GM18909 (cell line): ENCODE data around the gene MBOAT2.
"Not testable (repeated sequence)": the region's sequence is repeated elsewhere in the genome, so short reads cannot be mapped to it uniquely, and the experiment has no call there.

Experiments
- ATAC-seq: cut with Tn5 transposase; IDR thresholded peaks from one replicate; pipeline ENCODE4 v1.9.1; 2021; ENCODE audit warnings: mild to moderate bottlenecking; ENCODE audit not compliant: unreplicated experiment, poor library complexity

Gene MBOAT2

DNA sequence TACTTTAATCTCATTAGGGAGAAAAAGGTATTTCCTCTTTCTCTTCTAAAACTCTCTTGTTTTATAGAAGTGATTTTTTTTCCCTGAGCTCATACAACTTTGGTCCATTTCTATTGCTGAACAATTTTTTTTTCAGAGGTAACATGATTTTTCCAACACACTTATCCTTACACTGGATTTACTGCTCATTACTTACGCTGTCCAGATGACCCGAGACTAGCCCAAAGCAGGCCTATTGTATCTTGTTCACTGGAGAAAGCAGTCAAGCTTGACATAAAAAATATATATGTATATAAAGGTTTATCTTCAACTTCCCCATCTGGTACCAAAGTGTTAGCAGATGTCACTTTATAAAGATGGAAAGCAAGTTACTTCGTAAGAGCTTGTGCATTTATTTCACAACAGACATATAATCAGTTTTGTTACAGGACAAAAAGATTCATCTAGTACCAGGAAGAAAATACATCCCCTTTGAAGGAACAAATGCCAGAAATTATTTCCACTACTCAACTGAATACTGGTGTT, 95.7 kb downstream of the MBOAT2 start:
- ATAC-seq, result no peak

DNA sequence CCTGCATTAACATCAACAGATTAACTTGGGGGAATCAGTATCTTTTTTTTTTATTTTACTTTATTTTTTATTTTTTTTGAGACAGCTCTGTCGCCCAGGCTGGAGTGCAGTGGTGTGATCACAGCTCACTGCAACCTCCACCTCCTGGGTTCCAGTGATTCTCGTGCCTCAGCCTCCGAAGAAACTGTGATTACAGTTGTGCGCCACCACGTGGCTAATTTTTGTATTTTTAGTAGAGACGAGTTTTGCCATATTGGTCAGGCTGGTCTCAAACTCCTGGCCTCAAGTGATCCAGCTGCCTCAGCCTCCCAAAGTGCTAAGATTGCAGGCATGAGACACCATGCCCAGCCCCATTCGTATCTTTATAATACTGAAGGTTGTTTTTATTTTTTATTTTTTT, 99.6 kb downstream of the MBOAT2 start:
- not testable (repeated sequence) for ATAC-seq

DNA sequence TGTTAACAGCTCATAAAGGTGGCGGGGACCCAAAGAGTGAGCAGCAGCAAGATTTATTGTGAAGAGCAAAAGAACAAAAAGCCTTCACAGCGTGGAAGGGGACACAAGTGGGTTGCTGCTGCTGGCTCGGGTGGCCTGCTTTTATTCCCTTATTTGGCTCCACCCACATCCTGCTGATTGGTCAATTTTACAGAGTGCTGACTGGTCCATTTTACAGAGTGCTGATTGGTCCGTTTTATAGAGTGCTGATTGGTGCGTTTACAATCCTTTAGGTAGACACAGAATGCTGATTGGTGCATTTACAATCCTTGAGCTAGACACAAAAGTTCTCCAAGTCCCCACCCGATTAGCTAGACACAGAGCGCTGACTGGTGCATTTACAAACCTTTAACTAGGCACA, 100.7 kb downstream of the MBOAT2 start:
- not testable (repeated sequence) for ATAC-seq

DNA sequence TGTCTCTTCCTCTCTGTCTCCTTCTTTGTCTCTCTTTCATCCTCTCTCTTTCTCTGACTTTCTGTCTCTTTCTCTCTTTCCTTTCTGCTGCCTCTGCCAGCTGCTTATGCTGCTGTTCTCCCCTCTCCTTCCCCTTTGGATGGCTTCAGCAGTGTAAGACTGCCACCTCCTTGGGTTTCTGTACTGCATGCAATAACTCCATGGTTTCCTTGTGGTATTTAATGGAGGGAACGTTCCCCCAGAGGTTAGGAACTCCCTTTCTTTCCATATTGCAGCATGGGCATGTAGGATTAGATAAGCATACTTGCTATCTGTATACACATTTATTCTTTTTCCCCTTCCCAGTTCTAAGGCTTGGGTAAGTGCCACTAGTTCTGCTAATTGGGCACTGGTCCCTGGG, 106.3 kb downstream of the MBOAT2 start:
- ATAC-seq, result not testable (repeated sequence)

DNA sequence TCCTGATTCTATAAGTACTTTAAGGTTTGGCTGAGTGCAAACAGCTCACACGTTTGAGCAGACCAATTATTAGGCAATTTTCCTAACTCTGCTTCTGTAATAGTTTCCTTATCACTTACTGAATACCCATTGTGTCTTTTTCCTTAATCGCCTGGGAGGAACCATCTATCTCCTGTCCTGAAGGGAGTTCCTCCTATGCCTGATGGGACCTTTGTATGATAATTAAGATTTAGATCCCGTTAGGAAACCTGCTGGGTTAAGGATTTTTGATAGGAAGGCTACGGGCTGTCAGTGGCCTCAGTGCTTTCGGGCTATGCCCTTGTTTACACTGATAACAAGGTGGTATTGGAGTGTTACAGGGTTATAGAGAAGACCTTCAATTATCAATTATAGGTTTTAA, 106.8 kb downstream of the MBOAT2 start:
- ATAC-seq, result not testable (repeated sequence)

DNA sequence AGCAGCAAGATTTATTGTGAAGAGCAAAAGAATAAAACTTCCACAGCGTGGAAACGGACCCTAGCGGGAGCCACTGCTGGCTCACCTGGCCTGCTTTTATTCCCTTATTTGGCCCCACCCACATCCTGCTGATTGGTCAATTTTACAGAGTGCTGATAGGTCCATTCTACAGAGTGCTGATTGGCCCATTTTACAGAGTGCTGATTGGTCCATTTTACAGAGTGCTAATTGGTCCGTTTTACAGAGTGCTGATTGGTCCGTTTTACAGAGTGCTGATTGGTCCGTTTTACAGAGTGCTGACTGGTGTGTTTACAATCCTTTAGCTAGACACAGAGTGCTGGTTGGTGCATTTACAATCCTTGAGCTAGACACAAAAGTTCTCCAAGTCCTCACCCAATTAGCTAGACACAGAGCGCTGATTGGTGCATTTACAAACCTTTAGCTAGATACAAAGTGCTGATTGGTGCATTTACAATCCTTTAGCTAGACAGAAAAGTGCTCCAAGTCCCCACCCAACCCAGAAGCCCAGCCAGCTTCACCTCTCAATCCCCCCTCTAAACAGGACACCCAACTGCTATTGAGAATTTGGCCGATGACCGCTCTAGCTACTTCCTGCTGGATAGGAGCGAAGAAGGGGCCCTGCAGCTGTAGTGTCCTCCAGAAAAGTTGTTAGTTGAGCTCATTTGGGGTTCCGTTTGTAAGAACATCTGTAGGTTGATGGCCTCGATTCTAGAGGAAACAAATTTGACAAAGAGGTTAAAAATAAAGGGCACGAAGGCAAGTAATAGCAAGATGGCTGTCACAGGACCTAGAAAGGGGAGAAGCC, 108.2 kb downstream of the MBOAT2 start:
- not testable (repeated sequence) for ATAC-seq

DNA sequence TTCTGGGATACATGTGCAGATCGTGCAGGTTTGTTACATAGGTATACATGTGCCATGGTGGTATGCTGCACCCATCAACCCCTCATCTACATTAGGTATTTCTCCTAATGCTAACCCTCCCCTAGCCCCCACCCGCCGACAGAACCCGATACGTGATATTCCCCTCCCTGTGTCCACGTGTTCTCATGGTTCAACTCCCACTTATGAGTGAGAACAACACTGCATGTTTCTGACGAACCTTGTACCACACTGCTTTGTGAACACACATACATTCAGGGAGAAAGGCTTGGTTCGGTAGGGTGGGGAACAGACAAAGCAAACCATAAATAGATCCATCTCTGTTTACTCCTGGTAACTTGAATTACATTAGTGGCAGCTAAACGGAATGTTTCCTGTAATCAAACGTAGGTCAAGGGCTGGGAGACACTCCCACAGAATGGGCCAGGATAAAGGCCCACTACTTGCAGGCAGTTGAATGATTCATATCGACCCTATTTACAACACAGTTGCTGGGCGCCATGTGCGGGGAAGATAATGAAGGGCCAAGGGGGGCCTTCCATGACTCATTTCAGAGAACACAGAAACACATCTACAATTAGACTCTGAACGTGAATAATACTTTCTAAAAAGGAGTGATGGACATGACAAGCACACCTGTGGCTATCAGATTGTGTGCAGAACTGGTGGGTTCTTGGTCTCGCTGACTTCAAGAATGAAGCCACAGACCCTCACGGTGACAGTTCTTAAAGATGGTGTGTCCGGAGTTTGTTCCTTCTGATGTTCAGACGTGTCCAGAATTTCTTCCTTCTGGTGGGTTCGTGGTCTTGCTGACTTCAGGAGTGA, 109.3 kb downstream of the MBOAT2 start:
- no peak for ATAC-seq

DNA sequence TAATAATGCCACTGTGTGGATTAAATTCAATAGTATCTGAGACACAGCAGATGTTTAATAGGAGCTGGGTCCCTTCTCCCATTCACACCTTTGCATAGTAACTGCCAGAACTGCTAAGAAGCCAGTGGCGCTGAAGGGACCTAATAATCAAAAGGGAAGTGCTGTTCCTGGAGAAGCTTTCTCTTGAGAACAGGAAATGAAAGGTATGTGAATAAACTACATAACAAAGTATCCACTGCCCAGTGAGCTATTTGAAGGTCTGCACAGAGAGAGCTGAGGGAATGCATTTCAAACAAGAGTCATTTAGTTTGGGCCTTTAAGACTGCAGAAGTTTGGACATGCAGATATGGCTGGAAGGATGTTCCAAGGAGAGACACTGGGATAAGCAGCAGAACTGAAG, 110.0 kb downstream of the MBOAT2 start:
- no peak for ATAC-seq

DNA sequence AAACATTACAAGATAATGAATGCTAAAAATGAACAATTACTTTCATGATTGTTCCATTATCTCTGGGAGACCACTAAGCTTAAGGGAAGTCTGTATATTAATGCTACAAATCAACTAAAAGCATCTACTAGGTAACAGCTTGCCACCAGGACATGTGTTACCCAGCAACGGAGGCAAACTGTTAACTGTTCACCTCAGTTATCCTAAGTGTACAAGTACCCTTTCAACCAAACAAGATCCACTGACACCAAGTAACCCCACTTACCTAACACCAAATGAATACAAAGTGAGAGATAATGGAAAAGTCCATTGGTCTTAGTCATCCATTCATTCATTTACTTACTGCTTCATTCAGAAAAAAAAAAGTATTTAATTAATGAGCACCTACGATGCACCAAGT, 111.4 kb downstream of the MBOAT2 start:
- no peak for ATAC-seq

DNA sequence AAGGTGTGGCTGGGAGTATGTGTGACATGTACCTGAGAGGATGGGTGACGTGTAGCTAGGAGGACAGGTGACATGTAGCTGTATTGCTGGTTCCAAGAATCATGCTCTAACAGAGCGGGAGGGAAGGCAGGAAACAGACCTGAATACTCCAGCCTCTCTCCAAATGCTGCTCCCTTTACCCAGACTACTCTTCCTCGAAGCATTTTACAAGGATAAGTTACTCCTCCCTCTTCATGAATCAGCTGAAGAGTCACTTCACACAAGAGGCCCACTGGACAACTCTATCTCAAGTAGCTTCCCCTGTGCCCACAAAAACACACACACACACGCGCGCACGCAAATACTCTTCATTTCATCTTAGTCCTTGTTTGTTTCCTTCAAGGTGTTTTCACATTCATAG, 113.5 kb downstream of the MBOAT2 start:
- no peak for ATAC-seq

DNA sequence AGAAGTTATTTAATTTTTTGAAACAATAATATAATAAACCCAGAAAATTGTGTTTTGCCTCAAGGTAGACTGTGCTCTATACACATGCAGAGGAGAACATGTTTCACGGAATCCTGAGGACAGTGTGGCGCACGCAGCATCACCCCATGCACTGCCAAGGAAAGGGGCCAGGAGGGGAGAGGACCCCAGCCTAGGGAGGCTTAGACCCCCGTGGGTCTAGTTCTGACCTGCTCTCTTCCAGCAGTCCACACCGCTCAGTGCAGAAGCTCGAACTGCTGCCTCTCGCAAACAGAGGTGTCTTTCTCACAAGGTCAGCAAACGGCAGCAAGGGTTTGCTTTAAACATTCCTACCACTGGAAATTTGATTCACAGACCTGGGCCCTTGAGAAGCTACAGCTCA, 114.5 kb downstream of the MBOAT2 start:
- ATAC-seq, result no peak

DNA sequence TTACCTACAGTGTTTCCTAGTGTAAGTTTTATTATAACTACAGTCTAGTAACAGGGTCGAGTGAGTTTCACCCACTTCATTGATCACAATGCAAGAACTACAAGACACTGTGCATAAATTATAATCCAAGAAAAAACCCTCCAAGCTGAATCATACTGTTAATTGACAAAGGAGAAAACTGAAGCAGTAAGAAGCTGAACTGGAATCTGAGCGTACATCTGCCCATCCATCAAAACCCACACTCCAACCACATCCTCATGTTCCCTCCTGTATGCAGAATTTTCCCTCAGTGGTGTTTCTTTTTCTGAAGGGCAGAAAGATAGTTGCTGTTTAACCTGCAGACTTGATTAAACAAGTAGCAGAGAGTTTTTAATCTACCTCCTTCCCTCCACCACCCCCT, 116.6 kb downstream of the MBOAT2 start:
- ATAC-seq, result no peak

DNA sequence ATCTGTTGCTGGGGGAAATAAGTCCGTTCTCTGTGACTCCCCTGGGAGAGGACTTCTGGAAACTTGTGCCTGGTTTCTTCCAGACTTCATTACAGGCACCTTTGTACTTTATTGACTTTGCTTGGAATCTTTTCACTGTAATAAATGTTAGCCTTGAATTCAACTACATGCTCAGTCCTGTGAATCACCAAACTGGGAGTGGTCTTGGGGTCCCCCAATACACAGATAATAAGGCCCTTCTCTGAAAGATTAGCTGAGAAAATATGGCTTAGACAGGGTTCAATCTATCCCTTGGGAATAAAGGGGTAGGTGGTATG, 117.3 kb downstream of the MBOAT2 start:
- no peak for ATAC-seq

DNA sequence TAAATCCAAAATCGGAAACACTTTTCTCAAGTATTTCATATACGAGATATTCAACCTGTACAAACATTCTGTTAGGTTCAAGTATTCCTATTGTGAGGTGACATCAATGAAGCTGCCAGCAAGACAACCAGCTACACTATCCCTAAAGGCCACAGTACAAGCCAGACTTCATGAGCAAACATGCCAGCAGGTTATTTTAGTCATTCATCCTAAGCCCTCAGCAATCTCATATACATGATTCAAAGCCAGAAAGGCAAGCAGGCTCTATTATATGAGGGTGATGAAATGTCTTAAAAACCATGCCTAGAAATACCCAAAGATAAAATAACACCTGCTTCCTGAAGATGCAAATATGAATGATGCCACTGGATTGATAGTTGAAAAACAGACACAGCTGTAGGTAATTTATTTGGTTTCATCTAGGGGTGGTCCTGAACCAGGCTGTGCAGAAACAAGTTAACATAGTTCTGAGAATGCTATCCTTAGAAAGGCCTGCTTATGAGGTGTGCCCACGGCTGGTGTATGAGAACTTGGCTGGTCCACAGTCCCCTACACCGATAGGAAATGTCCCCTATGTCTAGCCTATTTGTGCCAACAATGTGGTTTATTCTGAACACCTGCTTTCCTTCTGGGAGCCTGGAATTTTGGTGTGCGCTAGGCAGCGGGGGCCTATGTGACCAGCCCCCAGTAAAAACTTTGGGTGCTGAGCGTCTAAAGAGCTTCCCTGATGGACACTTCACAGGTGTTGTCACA, 117.9 kb downstream of the MBOAT2 start:
- no peak for ATAC-seq

DNA sequence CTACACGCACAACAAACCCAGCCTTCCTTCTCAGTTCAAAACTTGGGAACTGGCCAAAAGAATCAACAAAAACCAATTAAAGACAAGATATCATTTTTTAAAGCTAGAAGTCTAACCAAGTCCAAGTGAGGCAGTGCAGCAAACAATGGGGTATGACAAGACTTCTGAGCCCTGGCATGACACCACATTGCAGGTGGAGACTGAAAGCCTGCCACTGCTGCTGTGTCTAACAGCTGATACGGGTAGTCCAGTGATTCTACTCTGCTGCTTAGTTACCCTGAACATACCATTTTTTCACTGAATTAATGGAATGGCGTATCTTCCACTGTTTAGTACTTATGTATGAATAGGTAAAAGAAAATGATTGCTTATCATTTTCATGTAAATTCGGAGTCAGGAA, 118.7 kb downstream of the MBOAT2 start:
- no peak for ATAC-seq

DNA sequence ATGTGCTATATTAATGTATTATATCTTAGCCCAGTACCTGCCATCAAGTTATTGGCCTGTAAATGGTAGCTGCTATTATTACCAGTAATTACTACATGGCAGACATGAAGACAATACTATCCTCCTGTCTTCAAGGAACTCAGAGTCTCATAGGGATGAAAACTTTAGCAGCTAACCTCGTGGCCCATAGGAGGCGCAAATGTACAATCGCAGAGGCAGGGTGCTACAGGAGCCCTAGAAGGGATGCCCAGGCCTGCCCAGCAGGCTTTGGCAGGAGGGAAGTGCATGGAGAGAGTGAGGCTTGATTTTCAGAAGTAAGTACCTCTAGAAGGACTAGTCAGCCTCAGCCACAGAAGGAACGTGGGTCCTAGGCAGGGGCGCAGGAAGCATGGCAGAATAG, 121.4 kb downstream of the MBOAT2 start:
- no peak for ATAC-seq

DNA sequence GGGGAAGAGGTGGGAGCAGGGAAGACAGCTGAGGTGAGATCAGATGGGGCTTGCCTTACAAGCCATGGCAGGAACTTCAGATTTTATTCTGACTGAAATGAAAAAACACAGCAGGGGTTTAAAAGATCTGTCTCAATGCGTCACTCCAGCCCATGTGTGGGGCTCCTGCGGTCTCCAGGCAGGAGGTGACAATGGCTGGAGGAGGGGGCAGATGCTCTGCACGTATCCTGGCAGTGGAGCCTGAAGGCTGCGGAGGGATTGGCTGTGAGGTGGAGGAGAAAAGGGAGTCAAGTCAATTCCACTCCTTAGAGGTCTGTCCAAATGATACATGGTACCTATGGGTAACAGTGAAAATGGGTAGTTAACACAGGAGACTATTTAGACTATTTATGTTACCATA, 125.6 kb downstream of the MBOAT2 start:
- ATAC-seq, result no peak

DNA sequence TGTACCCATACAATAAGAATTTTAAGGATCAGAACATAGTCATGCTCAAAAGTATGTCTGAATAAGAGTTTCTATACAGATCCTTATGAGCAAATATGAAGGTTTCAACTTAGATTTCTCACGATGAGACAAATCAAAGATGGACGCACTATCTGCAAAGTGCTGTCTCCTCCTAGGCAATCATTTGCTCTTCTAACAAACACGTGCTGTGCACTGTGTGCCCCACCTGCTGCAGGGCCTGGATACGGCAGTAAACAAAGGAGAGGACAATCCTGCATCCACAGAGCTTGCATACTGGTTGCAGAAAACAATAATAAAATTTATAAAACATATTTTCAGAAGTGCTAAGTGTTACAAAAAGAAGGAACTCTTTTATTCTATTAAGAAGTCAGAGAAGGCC, 126.2 kb downstream of the MBOAT2 start:
- ATAC-seq, result no peak

DNA sequence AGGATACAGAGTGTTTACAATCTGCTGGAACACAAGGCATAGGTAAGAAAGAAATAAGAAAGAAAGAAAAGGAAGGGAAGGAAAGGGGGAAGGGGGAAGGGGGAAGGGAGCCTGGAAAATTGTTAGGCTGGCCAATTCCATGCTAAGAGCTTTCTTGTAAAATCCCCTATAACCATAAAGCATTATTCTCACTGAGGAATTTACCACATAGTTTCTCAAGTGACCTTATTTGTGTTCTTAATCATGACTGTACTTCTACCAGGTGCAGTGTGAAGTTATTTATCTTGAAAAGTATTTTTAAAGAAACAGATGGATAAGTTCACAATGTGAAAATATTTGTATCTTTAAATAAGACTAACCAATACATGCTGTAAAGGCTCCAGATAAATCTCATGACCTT, 126.9 kb downstream of the MBOAT2 start:
- ATAC-seq, result no peak

DNA sequence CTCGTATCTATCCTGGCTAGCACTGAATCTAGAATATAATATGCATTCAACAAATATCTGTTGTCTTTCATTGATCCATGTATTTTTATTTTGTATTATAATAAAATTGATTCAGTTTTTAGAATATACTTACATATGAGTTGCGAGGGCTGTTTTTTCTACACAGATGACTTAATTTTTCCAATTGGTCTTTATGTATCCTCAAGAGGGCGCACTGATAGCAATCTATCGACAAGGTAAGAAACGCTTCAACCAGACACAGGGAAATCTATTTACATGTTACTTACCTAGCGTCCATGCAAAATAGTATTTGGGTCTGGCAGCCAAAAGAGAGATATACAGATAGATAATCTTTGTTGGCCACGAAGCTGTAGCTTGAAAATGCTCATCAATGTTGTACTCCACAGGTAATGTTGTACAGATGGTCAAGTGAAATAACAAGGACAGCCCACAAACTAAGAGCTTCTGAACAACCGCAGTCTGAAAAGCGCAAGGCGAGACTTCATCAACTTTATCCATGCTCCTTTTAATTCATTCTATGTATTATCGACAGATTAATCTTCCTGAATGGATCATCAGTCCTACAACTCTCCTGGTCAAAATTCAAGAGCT, 130.6 kb downstream of the MBOAT2 start:
- ATAC-seq, result no peak
